ENCODE measurements around the gene C4B.
"Not testable (repeated sequence)": the region's sequence is repeated elsewhere in the genome, so short reads cannot be mapped to it uniquely, and the experiment has no call there.

Gene C4B

GRCh38 chr6:32056254-32056653, 41.7 kb downstream of the C4B start:
- no peak for DNase-seq

GRCh38 chr6:32057966-32058365, 43.4 kb downstream of the C4B start:
- no peak for DNase-seq

DNA sequence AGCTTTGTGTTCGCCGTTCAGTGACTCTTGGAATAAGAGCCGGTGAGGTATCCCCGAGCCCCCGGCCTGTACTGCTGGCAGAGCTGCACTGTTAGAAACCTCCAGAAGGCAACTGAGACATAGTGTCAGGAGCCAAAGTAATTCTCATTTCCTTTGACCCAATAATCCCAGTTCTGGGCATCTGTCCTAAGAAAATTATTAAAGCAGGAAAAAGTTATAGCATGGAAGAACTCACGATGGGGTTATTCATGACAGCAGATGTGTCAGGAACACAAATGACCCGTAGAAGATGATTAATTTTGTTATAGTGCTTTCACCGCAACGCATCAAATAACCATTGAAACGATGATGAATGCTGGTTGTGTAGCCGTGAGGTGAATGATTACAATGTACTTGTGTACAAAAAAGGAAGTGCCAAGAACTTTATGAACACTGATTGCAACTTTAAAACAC, 43.9 kb downstream of the C4B start:
- DNase-seq = no peak

- no peak for DNase-seq
Measured at GRCh38 chr6:32060966-32061655, 46.5 kb downstream of the C4B start.

DNA sequence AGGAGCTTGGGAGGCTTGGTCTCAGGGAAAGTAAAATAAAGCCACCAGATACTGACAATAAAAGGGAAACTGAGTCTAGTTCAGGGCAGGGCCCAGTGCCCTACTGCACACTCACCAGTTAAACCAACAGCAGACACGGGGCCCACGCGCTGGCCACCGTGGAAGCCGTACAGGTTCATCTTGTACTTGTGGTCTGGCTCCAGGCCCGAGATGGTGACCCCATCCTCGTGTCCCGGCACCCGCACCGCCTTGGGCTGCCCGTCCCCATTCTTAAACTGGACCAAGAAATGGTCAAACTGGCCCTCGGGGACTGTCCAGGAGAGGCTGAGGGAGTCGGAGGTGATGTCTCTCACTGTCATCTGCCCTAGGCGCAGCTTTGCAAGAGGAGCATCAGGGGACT, 50.1 kb downstream of the C4B start:
- no peak for DNase-seq

GRCh38 chr6:32067521-32067920, 52.9 kb downstream of the C4B start:
- not testable (repeated sequence) for DNase-seq

GRCh38 chr6:32068315-32068714, 53.7 kb downstream of the C4B start:
- not testable (repeated sequence) for DNase-seq

GRCh38 chr6:32068867-32069266, 54.3 kb downstream of the C4B start:
- no peak for DNase-seq

- no peak for DNase-seq
Measured at GRCh38 chr6:32069460-32069859, 54.9 kb downstream of the C4B start.

DNA sequence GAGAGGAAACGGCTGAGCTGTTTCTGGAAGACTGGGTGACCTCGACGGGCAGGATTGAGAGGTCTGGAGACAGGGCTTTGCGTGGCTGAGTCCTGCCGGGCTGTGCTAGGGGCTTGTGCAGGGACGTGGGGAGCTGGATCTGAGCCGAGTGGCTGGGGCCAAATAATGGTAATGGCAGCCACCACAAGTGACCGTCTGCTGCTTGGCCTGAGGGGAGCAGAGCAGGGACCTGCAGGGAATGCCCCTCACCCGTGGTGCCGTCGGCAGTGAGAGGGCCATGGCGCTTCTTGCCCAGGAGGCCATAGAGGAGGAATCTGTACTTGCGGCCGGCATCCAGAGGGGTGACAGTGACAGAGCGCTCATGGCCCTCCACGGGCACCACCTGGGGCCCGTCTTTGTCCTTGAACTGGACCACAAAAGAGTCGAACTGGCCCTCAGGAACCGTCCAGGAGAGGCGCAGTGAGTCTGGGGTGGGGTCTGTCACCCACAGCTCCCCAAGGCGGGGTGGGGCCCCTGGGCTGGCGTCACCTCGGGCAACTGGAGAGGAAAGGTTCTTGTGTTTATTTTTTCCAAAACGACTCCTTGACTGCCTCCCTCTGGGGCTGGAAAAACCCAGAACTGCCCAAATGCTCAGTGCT, 55.4 kb downstream of the C4B start:
- no peak for DNase-seq

- DNase-seq = no peak
Measured at GRCh38 chr6:32070814-32071543, 56.4 kb downstream of the C4B start.

GRCh38 chr6:32073101-32073500, 58.5 kb downstream of the C4B start:
- DNase-seq = no peak

GRCh38 chr6:32073613-32074012, 59.0 kb downstream of the C4B start:
- DNase-seq = no peak

GRCh38 chr6:32074996-32075532, 60.5 kb downstream of the C4B start:
- no peak for DNase-seq

GRCh38 chr6:32075781-32076180, 61.2 kb downstream of the C4B start:
- no peak for DNase-seq

- no peak for DNase-seq
Measured at GRCh38 chr6:32076321-32076809, 61.8 kb downstream of the C4B start.

- no peak for DNase-seq
Measured at GRCh38 chr6:32079566-32080290, 65.1 kb downstream of the C4B start.

DNA sequence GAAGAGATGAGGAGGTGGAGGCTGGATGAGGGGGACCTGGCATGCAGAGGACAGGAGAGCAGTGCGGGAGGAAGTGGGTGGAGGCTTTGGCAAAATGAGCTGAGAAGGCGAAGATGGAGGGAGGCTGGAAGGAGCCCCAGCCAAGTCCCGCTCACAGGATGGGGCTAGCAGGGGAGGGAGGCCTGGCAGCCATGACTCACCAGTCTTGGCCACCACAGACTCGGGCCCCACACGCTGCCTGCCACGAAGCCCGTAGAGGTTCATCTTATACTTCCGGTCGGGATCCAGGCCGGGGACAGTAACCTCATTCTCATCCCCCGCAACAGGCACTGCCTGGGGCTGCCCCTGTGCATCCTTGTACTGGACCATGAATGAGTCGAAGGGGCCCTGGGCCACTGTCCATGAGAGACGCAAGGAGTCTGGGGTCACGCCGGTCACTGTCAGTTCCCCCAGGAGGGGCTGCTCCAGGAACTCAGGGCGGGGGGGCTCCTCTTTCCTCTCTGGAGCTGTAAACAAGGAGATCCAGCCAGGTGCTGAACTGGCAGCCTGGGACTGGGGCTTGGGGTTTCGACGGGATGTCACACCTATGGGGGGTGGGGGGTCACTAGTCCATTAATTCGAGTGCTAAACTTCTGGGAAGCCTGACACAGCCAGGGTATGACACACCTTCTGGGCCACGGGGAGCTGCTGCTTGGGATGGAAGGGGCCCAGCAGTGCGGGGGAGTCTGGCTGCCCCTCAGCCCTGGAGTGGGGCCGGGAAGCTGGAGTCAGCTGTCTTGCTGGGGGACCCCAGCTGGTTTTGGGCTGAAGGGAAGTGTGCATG, 66.8 kb downstream of the C4B start:
- DNase-seq = no peak

DNA sequence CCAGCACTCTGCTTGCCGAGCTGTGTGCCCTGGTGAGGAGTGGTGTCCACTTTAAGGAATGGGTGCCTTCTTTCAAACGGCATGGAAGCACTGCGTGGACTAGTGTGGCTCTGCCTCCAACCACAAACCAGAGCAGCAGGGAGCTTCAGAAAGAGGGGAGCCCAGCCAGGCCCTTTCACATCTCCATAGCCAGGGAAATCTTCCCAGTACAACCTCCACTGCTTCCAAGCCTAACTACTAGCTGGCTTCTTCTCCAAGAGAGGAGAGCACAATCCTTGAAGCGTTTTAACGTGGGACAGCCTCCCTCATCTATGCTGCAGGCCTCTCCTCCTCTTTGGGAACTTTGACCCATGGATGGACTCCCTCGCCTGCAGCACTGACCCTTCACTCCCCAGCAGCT, 67.9 kb downstream of the C4B start:
- no peak for DNase-seq

- DNase-seq = no peak
Measured at GRCh38 chr6:32082935-32083334, 68.3 kb downstream of the C4B start.

- DNase-seq = no peak
Measured at GRCh38 chr6:32083812-32084768, 69.5 kb downstream of the C4B start.

All from KG1 (cell line).